GM12864 (cell line): ENCODE data around the gene CDH4.

Experiments
- DNase-seq: peaks from one replicate; pipeline ENCODE4 v3.0.0-alpha.2; 2011; ENCODE audit warnings: low read depth
- H3K4me3 ChIP-seq: 2 replicates; pipeline ENCODE4 v1.5.1; 2011; ENCODE audit warnings: mild to moderate bottlenecking, low read depth, low read length, control low read depth
- TF ChIP-seq, protein P1 (sequence below): IDR thresholded peaks from 2 replicates; pipeline ENCODE4 v1.5.1; 2011; ENCODE audit warnings: low read depth, mild to moderate bottlenecking, moderate library complexity, low read length, control low read depth, inconsistent platforms; ENCODE audit errors: missing control alignments

CDH4 gene

DNA sequence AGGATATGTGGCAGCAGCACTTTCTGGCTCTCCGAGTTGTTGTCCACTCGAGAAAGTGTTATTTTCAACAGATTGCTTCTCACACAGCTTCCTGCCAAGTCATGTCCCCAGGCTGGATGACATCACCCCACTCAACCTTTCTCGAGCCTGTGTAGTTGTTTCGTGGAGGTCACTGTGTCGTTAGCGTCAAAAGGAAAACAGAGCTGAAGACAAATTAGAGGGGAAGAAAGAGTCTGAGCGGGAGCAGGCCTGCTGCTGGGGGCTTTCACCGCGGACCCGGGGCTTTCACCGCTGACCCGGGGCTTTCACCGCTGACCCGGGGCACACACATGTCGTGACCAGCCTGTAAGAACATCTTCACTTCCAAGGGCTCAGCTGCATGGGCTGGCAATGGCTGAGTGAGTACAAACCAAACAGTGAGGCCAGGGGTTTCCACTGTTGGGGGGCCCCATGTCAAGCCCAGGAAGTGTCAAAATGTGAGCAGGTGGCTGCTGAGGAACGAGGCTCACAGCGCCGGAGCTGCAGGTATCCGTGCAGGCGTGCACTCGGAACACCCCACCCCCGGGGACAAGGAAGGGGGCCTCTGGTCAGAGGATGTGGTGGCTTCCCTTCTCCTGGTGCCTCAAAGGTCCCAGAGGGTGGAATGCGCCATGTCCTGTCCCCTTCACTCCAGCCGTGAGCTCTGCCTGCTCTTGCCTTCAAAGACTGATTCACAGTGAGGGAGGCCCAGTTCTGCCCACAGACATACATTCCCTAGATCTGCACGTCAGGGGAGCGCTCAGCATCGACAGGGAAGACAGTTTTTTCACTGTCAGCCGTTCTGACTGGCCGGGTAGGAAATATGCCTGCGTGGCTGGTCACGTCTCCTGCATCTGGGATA is 447.7 kb downstream of the CDH4 start:
- no peak for DNase-seq
- H3K4me3 ChIP-seq = no peak overlapping the region
- TF ChIP-seq, protein P1, sequence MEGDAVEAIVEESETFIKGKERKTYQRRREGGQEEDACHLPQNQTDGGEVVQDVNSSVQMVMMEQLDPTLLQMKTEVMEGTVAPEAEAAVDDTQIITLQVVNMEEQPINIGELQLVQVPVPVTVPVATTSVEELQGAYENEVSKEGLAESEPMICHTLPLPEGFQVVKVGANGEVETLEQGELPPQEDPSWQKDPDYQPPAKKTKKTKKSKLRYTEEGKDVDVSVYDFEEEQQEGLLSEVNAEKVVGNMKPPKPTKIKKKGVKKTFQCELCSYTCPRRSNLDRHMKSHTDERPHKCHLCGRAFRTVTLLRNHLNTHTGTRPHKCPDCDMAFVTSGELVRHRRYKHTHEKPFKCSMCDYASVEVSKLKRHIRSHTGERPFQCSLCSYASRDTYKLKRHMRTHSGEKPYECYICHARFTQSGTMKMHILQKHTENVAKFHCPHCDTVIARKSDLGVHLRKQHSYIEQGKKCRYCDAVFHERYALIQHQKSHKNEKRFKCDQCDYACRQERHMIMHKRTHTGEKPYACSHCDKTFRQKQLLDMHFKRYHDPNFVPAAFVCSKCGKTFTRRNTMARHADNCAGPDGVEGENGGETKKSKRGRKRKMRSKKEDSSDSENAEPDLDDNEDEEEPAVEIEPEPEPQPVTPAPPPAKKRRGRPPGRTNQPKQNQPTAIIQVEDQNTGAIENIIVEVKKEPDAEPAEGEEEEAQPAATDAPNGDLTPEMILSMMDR = no peak

DNA sequence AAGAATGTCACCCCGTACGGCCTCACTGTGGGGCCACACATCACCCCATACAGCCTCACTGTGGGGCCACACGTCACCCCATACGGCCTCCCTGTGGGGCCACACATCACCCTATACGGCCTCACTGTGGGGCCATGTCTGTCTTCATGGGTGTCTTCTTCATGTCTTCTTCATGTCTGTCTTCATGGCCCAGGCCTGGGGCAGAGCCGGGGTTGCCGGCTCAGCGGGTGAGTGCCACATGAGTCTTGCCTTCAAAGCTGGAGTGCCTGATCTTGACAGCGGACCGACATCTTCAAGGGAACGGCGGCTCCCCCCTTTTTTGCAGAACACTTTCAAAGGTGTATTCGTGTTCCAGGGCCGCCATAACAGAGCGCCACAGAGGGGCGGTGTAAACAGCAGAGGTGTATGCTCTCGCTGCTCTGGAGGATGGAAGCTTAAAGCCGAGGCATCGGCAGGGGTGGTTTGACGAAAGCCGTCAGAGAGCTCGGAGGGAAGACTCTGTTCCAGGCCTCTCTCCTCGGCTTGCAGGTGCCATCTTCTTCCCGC is 448.6 kb downstream of the CDH4 start:
- no peak for DNase-seq
- TF ChIP-seq, protein P1 = no peak
- H3K4me3 ChIP-seq = no peak overlapping the region

DNA sequence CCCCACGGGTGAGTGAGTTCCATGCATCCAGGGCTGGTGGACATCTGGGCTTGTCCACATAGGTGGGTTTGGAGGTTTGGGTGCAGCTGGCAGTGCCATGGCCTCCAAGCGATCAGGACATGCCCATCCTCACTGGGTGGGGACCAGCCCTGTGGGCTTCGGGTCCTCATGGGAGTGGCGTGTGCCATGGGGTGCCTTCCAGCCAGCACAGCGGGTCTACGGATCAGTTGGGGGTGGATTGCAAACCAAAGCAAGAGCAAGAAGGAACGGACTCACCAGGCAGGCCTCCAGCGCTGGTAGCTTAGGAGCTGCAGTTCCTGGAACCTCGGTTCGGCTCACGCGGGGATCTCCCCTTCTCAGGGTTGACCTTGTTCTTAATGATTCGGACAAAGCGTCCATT is 449.3 kb downstream of the CDH4 start:
- no peak overlapping the region for H3K4me3 ChIP-seq
- TF ChIP-seq, protein P1 = no peak
- DNase-seq = no peak

DNA sequence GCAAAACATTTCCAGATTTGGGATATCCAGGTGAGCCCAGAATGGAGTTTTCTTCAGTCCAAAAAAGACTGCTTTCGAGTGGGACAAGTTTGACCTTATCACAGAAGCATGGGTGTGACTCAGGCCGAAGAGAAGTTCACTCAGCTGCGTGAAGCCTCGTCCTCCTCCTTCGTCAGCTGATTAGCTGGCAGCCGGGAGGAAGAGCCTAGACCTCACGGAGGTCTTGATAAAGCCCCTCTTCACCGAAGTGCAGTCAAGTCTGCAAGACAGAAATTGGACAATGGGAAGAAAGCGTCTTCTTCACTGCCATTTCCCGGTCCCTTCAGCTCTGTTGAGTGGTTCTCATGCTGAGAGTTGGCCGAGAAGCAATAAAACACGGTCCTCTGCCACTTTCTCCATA is 449.7 kb downstream of the CDH4 start:
- DNase-seq = no peak
- no peak overlapping the region for H3K4me3 ChIP-seq
- TF ChIP-seq, protein P1 = no peak

DNA sequence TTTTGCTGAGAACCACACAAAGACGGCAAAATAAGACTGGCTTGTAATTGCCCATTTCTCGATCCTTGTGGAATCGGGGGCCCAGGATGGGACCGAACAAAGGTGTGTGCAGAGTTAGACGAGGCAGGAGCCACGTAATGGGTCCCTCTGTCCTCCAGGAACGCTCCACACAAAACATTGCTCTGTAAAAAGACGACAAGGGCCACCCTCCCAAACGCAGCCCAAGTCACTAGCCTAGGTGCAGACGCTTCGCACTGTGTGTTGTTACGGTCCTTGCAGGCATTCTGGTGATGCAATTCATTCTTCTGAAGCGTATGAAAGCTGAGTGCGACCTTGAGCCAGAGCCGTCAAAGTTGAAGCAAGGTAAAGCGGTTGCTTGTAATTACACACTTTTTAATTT is 450.2 kb downstream of the CDH4 start:
- no peak for DNase-seq
- H3K4me3 ChIP-seq = no peak overlapping the region
- TF ChIP-seq, protein P1 = no peak

DNA sequence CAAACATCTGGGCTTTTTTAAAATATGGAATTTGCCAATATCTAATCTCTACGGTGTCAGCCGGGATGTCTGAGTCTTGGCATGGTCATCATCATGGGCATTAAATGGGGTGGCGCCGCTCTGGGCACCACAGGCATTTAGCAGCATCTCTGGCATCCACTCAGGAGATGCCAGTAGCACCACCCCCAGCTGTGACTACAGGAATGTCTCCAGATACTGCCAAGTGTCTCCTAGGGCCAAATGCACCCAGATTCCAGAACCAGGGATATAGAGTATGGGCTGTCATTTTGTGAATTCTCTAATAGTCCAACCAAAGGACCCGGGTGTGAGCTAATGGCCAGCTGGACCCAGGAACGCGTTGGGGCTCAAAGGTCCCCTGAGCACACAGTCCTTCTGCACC is 452.6 kb downstream of the CDH4 start:
- TF ChIP-seq, protein P1 = no peak
- DNase-seq = no peak
- H3K4me3 ChIP-seq = no peak overlapping the region
